Measurements from ENCODE around the gene SPHKAP. TPM values are rescaled to one million over a fixed set of nuclear protein-coding genes. Genes with fewer than 3 reads are reported as not detected.

SPHKAP gene
- total and polyA plus RNA-seq, 3 donors from 2014 or later = 0.22 to 1.5 (median 0.87) TPM

- no peaks in the 10 kb centered on the region for H3K27me3 ChIP-seq
- H3K27ac ChIP-seq = no peak overlapping the region
- intact Hi-C loops (cut with DNase I; ENCODE audit: low total_unique reads) = no loop called here
- no peaks in the 10 kb centered on the region for H3K36me3 ChIP-seq (ENCODE audit: low read depth, missing control alignments)
- H3K9me3 ChIP-seq = no peaks in the 10 kb centered on the region
- no peak overlapping the region for H3K4me3 ChIP-seq
- DNase-seq = no peak
- no peaks in the 10 kb centered on the region for H3K4me1 ChIP-seq
- TF ChIP-seq POLR2A (IDR thresholded peaks at IDR 0.05) = no peak
- no peak for TF ChIP-seq CTCF (IDR thresholded peaks at IDR 0.05)
- WGBS, 2 donors = 36 to 76% methylated on average over 1 of the region's 1 CpG
Measured at GRCh38 chr2:228126401-228126800, 55.1 kb downstream of the SPHKAP start.

- no peaks in the 10 kb centered on the region for H3K36me3 ChIP-seq (ENCODE audit: low read depth, missing control alignments)
- H3K27me3 ChIP-seq = no peaks in the 10 kb centered on the region
- 16 to 31% methylated on average over 2 of the region's 2 CpGs for WGBS, 2 donors
- TF ChIP-seq POLR2A (IDR thresholded peaks at IDR 0.05) (no peak), CTCF (IDR thresholded peaks at IDR 0.05) (no peak)
- no peak for DNase-seq
- no peak overlapping the region for H3K4me3 ChIP-seq
- no peaks in the 10 kb centered on the region for H3K9me3 ChIP-seq
- intact Hi-C loops (cut with DNase I; ENCODE audit: low total_unique reads) = no loop called here
- no peak overlapping the region for H3K27ac ChIP-seq
- H3K4me1 ChIP-seq = no peaks in the 10 kb centered on the region
Measured at GRCh38 chr2:228118940-228119339, 62.5 kb downstream of the SPHKAP start.

- intact Hi-C loops (cut with DNase I; ENCODE audit: low total_unique reads) = no loop called here
- Histone ChIP-seq H3K27ac (no peak overlapping the region), H3K4me3 (no peak overlapping the region), H3K4me1 (no peaks in the 10 kb centered on the region), H3K36me3 (ENCODE audit: low read depth, missing control alignments) (no peaks in the 10 kb centered on the region), H3K27me3 (no peaks in the 10 kb centered on the region), H3K9me3 (no peaks in the 10 kb centered on the region)
- TF ChIP-seq CTCF (IDR thresholded peaks at IDR 0.05) (no peak), POLR2A (IDR thresholded peaks at IDR 0.05) (no peak)
- 61 to 83% methylated on average over 2 of the region's 2 CpGs for WGBS, 2 donors
- no peak for DNase-seq
Measured at GRCh38 chr2:228107846-228108245, 73.6 kb downstream of the SPHKAP start.

- no peaks in the 10 kb centered on the region for H3K36me3 ChIP-seq (ENCODE audit: low read depth, missing control alignments)
- H3K4me1 ChIP-seq = no peaks in the 10 kb centered on the region
- H3K9me3 ChIP-seq = no peaks in the 10 kb centered on the region
- H3K27ac ChIP-seq = no peak overlapping the region
- no peak for DNase-seq
- no peaks in the 10 kb centered on the region for H3K27me3 ChIP-seq
- no peak overlapping the region for H3K4me3 ChIP-seq
- intact Hi-C loops (cut with DNase I; ENCODE audit: low total_unique reads) = no loop called here
- 90 to 91% methylated on average over 8 of the region's 8 CpGs for WGBS, 2 donors
- TF ChIP-seq POLR2A (IDR thresholded peaks at IDR 0.05) (no peak), CTCF (IDR thresholded peaks at IDR 0.05) (no peak)
Measured at GRCh38 chr2:228105526-228106250, 75.8 kb downstream of the SPHKAP start.

- intact Hi-C loops (cut with DNase I; ENCODE audit: low total_unique reads) = no loop called here
- Histone ChIP-seq H3K36me3 (ENCODE audit: low read depth, missing control alignments) (no peaks in the 10 kb centered on the region), H3K9me3 (no peaks in the 10 kb centered on the region), H3K27ac (no peak overlapping the region), H3K27me3 (no peaks in the 10 kb centered on the region), H3K4me3 (no peak overlapping the region), H3K4me1 (no peaks in the 10 kb centered on the region)
- WGBS, 2 donors = 87 to 92% methylated on average over 2 of the region's 2 CpGs
- DNase-seq = no peak
- no peak for TF ChIP-seq CTCF (IDR thresholded peaks at IDR 0.05)
- TF ChIP-seq POLR2A (IDR thresholded peaks at IDR 0.05) = no peak
Measured at GRCh38 chr2:228104215-228104614, 77.3 kb downstream of the SPHKAP start.

All from testis (tissue), 3 donors.